ENCODE results near the gene PLAU.

Gene PLAU

GRCh38 chr10:73876971-73877370 is 34.0 kb upstream of the PLAU start:
- Histone ChIP-seq H3K4me3 (ENCODE audit: low read depth, low read length, poor library complexity, severe bottlenecking) (no peak overlapping the region), H3K9me2 (ENCODE audit: low read depth, low read length) (no peaks in the 10 kb centered on the region), H3K27me3 (ENCODE audit: insufficient read depth, low read length) (no peaks in the 10 kb centered on the region), H3K36me3 (ENCODE audit: insufficient read depth, low read length) (no peaks in the 10 kb centered on the region), H3K4me1 (ENCODE audit: insufficient read depth, low read length, severe bottlenecking) (peaks cover 25% of the 10 kb centered on the region), H3K9ac (ENCODE audit: low read length) (no peak overlapping the region), H3K9me3 (ENCODE audit: low read length) (no peaks in the 10 kb centered on the region), H3K27ac (ENCODE audit: low read depth, low read length, poor library complexity, severe bottlenecking) (no peak overlapping the region), H3K79me2 (ENCODE audit: insufficient read depth, low read length) (no peaks in the 10 kb centered on the region), H3F3A (ENCODE audit: insufficient read depth, low read length) (peaks cover 3% of the 10 kb centered on the region; the same call in 1 of the 2 replicates), H2AFZ (ENCODE audit: low read length) (no peak overlapping the region), H4K20me1 (ENCODE audit: insufficient read depth, low read length) (no peaks in the 10 kb centered on the region), H3K4me2 (ENCODE audit: low read length) (no peak overlapping the region)
- TF ChIP-seq CTCF (IDR thresholded peaks at IDR 0.05; ENCODE audit: low read length), result no peak
- TF ChIP-seq EZH2 (IDR thresholded peaks at IDR 0.05; ENCODE audit: borderline replicate concordance, low read length), result no peak

GRCh38 chr10:73877533-73878160 is 33.3 kb upstream of the PLAU start:
- Histone ChIP-seq H3K4me1 (ENCODE audit: insufficient read depth, low read length, severe bottlenecking) (peaks cover 22% of the 10 kb centered on the region), H2AFZ (ENCODE audit: low read length) (no peak overlapping the region), H3K9me3 (ENCODE audit: low read length) (no peaks in the 10 kb centered on the region), H3K36me3 (ENCODE audit: insufficient read depth, low read length) (no peaks in the 10 kb centered on the region), H3K9me2 (ENCODE audit: low read depth, low read length) (no peaks in the 10 kb centered on the region), H3K4me3 (ENCODE audit: low read depth, low read length, poor library complexity, severe bottlenecking) (no peak overlapping the region), H3K79me2 (ENCODE audit: insufficient read depth, low read length) (no peaks in the 10 kb centered on the region), H3K27me3 (ENCODE audit: insufficient read depth, low read length) (no peaks in the 10 kb centered on the region), H3F3A (ENCODE audit: insufficient read depth, low read length) (peaks cover 3% of the 10 kb centered on the region; the same call in 1 of the 2 replicates), H3K9ac (ENCODE audit: low read length) (no peak overlapping the region), H3K4me2 (ENCODE audit: low read length) (no peak overlapping the region), H4K20me1 (ENCODE audit: insufficient read depth, low read length) (no peaks in the 10 kb centered on the region), H3K27ac (ENCODE audit: low read depth, low read length, poor library complexity, severe bottlenecking) (no peak overlapping the region)
- no peak for TF ChIP-seq CTCF (IDR thresholded peaks at IDR 0.05; ENCODE audit: low read length)
- TF ChIP-seq EZH2 (IDR thresholded peaks at IDR 0.05; ENCODE audit: borderline replicate concordance, low read length), result no peak

GRCh38 chr10:73878365-73878764 is 32.6 kb upstream of the PLAU start:
- Histone ChIP-seq H3K27me3 (ENCODE audit: insufficient read depth, low read length) (no peaks in the 10 kb centered on the region), H3K79me2 (ENCODE audit: insufficient read depth, low read length) (no peaks in the 10 kb centered on the region), H3K4me1 (ENCODE audit: insufficient read depth, low read length, severe bottlenecking) (peaks cover 15% of the 10 kb centered on the region), H3K9me3 (ENCODE audit: low read length) (no peaks in the 10 kb centered on the region), H3K27ac (ENCODE audit: low read depth, low read length, poor library complexity, severe bottlenecking) (no peak overlapping the region), H3F3A (ENCODE audit: insufficient read depth, low read length) (no peaks in the 10 kb centered on the region), H3K9ac (ENCODE audit: low read length) (no peak overlapping the region), H2AFZ (ENCODE audit: low read length) (no peak overlapping the region), H4K20me1 (ENCODE audit: insufficient read depth, low read length) (no peaks in the 10 kb centered on the region), H3K4me3 (ENCODE audit: low read depth, low read length, poor library complexity, severe bottlenecking) (no peak overlapping the region), H3K4me2 (ENCODE audit: low read length) (no peak overlapping the region), H3K9me2 (ENCODE audit: low read depth, low read length) (no peaks in the 10 kb centered on the region), H3K36me3 (ENCODE audit: insufficient read depth, low read length) (no peaks in the 10 kb centered on the region)
- TF ChIP-seq EZH2 (IDR thresholded peaks at IDR 0.05; ENCODE audit: borderline replicate concordance, low read length) (no peak), CTCF (IDR thresholded peaks at IDR 0.05; ENCODE audit: low read length) (no peak)

Measured in OCI-LY1 (cell line).